LHCN-M2 (cell line): ENCODE results near the gene ZBTB40. TPM values are rescaled to one million over a fixed set of nuclear protein-coding genes. Genes with fewer than 3 reads are reported as not detected.
A peak's percentile ranks its signal among the peaks of the same experiment; 100 is the strongest.

Experiments used
- DNase-seq: peaks from one replicate; pipeline ENCODE4 v3.0.0-alpha.2; 2012; ENCODE audit warnings: low read depth
- total RNA-seq: library from RNA; depleted of rRNA; stranded (reverse); fragments of >200 nt; gene quantifications from 2 replicates; pipeline ENCODE4 v1.2.3, GENCODE V29; 2014

Gene ZBTB40
- total RNA-seq, 1 experiment from 2014 or later = 12.9 TPM

GRCh38 chr1:22465671-22466070 is 14.0 kb downstream of the ZBTB40 start:
- DNase-seq = no peak

DNA sequence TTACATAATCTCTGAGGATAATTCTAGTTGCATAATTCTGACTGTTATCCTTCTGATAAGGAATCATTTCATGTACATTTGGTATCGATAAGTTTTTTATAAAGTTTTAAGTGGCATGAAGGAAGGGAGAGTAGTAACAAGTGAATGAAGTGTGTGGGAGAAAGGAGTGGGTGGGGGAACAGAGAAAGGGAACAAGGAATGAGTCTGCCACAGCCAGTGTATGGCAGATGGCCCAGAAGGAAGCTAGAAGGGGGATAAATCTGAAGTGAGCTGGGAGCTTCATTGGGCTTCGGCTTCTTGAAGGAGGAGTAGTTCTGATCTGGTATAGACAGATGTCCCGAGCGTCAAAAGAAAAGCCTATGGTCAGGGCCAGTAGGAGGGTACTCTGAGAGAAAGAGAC is 18.6 kb downstream of the ZBTB40 start:
- DNase-seq = no peak

DNA sequence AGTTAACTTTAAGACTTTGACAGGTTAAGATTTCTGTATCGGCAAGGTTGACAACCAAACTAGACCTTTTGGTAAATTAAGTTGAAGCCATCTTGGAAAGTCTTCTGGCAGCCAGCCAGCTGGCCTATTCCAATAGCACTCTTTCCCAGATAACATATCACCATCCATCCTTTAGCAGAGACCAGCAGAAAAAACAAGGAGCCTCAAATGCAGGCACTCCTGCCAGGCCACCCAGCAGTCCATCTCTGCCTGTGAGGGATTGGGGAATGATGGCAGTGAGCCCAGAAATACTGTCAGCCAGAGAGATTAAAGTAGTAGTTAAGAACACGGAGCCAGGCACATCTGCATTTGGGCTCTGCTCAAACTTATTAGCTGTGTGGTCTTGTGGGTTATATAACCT is 19.4 kb downstream of the ZBTB40 start:
- DNase-seq = no peak

GRCh38 chr1:22471610-22472009 is 20.0 kb downstream of the ZBTB40 start:
- no peak for DNase-seq

DNA sequence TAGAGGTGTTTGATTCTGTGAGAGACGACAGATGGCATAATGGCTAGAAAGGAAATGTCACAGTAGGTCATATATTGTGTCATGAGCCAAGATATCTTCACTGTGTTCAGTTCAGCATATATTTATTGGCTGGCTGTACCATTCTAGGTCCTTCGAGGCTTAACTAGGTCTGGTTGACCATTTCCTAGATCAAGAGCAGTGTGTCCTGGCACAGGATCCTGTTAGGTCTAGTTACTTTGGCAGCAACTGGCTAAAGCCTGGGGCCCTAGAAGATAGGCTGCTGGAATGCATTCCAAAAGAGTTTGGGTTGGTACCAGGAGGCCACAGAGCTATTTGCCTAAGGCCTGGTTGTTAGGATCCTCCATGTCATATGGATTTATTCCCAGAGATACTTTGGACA is 20.9 kb downstream of the ZBTB40 start:
- DNase-seq = no peak

DNA sequence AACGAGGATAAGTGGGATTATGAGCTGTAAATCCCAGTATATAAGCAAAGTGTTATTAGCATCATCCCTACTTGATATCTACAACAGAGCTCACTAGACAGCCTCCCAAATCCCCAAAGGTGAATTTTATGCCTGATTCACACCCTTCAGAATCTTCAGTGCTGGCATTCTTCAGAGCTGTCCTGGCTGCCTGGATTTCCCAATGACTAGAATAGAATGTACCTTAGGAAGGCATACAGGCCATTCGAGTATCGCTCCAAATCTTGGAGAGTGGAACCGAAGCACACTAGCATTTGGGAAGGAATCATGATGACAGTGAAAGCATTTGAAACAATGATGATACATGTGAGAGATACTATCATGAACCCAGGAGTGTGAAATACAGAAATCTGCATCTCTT is 22.3 kb downstream of the ZBTB40 start:
- DNase-seq = no peak

DNA sequence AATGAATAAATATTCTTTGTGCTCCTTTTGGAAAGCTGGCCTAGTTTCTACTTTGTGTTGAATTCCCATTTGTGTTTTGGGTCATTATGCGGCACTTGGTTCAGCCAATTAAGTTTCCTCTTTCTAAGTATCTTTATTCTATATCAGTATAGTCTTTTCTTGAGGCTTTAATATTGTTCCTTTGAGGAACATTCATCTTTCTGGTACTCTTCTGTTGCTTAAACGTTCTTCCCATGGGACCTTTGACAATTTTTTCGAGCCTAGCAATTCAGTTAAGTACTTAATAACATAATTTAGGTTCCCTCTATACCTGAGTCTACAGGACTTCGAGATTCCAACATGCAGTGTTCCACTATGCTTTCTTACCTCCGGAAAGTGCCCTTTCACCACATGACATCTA is 24.9 kb downstream of the ZBTB40 start:
- no peak for DNase-seq

DNA sequence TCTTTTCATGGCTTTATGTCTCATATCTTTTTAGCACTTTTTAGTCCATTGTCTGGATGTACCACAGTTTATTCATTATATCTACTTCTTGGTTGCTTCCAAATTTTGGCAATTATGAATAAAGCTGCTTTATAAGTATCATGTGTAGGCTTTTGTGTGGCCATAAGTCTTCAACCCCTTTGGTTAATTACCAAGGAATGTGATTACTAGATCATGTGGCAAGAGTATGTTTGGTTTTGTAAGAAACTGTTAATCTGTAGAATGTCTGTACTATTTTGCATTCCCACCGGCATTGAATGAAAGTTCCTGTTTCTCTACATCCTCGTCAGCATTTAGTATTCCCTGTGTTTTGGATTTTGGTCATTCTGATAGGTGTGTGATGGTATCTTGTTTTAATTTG is 31.5 kb downstream of the ZBTB40 start:
- DNase-seq = no peak

DNA sequence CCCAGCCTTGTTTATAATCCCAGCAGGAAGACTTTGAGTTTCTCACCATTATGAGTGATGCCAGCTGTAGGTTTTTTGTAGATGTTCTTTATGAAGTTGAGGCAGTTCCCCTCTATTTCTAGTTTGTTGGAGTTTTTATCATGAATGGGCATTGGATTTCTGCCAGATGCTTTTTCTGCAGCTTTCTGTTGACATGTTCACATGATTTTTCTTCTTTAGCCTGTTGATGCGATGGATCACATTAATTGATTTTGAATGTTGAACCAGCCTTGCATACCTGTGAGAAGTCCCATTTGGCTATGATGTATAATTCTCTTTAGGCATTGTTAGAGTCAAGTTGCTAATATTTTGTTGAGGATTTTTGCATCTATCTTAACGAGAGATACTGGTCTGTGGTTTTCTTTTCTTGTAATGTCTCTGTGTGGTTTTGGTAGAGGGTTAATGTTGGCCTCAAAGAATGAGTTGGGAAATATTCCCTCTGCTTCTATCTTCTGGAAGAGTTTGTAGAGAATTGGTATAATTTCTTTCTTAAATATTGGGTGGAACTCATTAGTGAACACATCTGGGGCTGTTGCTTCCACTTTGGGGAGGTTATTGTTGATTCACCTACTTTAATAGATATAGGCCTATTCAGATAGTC is 33.2 kb downstream of the ZBTB40 start:
- no peak for DNase-seq

DNA sequence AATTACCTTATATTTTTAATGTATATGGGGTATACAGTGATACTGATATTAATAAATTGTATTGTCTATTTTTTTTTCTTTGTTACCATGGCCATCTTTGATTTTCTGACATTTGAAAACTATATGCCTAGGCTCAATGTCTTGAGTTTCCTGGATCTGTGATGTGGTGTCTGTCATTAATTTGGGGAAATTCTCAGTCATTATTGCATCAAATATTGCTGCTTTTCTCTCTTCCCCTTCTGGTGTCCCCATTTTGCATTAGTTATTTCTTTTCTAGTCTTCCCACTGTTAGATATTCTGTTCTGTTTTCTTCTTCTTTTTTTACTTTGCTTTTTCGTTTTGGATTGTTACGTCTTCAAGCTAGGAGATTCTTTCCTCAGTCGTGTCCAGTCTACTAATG is 33.8 kb downstream of the ZBTB40 start:
- DNase-seq = no peak

DNA sequence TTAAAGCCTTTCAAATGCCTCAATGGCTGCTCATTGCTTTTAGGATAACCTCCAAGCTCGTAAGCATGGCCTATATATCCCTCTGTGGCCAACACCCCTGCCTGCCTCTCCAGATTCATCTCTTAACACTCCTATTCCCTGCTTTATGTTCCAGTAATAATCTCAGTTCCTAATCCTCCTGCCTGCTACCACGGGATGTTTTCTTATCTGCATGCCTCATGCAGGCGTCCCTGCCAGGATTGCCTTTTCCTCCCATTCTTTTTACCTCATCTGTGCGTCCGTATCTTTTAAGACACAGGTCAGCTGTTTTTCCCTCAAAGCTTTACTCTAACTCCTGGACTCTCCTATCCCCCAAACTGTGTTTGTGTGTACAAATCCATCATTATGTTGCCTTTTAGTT is 36.1 kb downstream of the ZBTB40 start:
- no peak for DNase-seq

GRCh38 chr1:22488319-22488718 is 36.7 kb downstream of the ZBTB40 start:
- DNase-seq = no peak

DNA sequence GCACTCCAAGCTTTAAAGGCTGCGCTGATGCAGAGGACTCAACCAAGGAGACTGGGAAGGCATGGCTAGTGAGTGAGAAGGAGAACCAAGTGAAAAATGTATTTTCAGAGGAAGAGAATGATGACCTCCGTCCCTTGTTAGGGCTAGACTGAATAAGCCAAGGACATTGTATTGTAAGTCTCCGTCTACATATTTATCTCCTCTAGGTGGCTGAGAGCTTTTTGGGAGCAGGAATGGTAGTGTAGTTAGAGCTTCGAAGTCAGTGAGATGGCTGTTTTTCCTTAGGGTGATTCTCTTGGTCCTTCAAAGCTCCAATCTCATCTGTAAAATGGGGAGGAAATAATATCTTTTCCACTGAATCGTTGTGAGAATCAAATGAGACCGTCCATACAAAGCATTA is 37.6 kb downstream of the ZBTB40 start:
- no peak for DNase-seq

DNA sequence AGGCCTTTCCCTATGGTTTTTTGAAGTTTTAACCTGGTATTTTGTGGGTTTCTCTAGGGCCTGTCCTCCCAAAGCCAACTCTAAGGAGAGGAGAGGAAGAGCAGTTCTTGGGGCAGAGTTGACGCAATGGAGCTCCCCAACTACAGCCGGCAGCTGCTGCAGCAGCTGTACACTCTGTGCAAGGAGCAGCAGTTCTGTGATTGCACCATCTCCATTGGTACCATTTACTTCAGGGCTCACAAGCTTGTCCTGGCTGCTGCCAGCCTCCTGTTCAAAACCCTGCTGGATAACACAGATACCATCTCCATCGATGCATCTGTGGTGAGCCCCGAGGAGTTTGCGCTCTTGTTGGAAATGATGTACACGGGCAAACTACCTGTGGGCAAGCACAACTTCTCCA is 38.2 kb downstream of the ZBTB40 start:
- peak; percentile 43 for DNase-seq

DNA sequence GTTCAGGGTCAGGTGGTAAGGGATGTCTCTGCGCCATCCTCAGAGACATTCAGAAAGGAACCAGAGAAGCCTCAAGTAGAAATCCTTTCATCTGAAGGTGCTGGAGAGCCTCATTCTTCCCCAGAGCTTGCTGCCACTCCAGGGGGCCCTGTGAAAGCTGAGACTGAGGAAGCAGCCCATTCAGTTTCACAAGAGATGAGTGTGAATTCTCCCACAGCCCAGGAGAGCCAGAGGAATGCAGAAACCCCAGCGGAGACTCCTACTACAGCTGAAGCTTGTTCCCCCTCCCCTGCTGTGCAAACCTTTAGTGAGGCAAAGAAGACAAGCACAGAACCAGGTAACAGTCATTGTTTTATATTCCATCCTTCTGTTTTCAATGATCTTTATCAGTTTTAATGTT is 38.7 kb downstream of the ZBTB40 start:
- DNase-seq = no peak

DNA sequence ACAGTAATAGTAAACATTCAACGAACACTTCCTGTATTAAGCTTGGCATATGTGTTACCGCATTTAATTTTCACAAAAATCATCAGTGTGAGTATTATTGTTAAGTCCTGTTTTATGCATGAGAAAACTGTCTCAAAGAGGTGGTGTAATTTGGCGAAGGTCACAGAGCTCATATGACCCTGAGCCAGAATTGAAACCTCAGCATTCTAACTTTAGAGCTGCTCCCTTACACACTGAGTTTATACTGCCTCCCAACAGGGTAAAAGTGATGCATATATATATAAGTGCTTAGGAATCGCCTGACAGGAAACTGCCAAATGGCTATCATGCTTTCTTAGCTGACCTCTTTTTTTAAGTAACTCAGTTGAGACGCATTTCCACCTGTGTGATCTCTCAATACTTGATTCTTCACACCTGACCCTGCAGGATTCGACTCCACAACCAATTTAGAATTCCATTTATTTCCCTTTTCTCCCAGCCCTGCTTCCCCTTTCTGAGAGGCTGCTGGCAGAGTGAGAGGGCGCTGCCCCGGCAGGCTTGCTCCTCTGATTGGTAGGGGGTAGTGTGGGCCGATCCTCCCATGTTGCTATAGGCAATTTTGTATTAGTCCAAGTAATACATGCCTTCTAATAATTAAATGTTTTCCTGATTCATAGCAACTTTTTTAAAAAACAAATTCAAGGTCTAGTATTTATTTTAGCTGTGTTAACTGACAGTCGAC is 40.5 kb downstream of the ZBTB40 start:
- no peak for DNase-seq

DNA sequence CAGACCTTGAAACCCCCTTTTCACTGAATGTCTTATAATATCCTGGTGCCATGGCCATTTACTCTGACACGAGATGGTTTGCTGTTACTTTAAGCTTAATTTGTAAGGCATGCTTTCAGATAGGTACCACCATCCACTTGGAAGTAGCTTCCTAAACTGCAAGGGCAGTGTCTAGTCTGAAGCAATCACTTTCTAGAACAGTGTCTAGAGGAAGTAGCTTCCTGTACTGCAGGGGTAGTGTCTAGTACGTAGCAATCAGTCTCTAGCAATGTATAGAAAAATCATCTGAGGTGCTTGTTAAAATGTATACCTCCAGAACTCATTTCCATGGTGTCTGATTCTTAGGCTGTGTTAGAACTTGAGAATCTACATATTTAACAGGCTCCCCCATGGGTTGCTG is 42.5 kb downstream of the ZBTB40 start:
- no peak for DNase-seq

DNA sequence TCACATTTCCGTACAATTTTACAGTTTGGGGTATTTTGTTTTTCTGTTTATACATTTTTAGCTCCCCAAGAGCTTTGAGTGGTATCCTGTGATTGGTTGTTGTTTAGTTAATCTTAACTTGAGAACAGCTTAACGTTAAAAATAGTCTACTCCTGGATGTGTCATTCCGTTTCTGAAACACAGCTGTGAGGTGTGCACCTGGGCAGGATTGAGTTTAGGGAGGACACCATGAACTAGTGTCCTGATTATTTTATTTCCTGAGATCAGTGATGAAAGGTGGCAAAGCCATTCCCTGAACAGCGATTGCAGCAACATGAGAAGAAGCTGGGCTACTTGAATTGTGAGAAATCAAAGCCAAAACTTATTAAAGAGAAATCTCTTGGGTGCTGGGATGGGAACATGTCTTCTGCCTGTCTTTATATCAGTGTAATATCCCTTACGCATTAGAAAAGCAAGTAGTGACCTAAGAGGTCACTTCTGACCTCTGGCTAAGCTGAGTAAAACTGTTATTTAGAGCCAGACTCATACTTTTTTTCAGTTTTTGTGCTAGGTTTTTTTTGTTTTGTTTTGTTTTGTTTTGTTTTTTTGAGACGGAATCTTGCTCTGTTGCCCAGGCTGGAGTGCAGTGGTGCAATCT is 43.4 kb downstream of the ZBTB40 start:
- DNase-seq = no peak

GRCh38 chr1:22496536-22497160 is 45.0 kb downstream of the ZBTB40 start:
- DNase-seq = no peak

GRCh38 chr1:22498463-22498862 is 46.8 kb downstream of the ZBTB40 start:
- DNase-seq = no peak

GRCh38 chr1:22500058-22500457 is 48.4 kb downstream of the ZBTB40 start:
- DNase-seq = no peak

- DNase-seq = peak; percentile 73
Observed at GRCh38 chr1:22500471-22500870, 48.8 kb downstream of the ZBTB40 start.

DNA sequence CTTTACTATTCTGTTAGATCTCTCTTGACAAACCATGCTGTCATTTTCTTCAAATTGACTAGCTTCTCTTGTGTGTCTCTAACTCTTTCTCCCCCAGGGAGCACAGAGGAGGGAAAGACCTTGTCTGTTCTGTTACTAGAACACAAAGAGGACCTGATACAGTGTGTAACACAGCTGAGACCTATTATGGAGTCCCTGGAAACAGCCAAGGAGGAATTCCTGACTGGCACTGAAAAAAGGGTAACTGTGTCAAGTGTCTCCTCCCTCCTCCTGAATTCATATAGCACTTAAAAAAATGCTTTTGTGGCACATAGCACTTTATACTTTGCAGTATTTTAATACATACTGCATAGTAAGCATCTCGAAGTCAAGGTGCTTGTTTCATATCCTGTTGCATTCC is 50.6 kb downstream of the ZBTB40 start:
- no peak for DNase-seq
